SIG-M5 (cell line): ENCODE data around the gene ARMC7.

Source experiments
- DNase-seq: peaks from one replicate; lab custom pipeline; 2025; lab: John Stamatoyannopoulos, UW

ARMC7 gene

GRCh38 chr17:75078284-75079022 lies 31.3 kb upstream of the ARMC7 start:
- DNase-seq, result no peak

GRCh38 chr17:75079023-75079373 lies 30.8 kb upstream of the ARMC7 start:
- DNase-seq, result no peak

GRCh38 chr17:75081611-75082540 lies 27.9 kb upstream of the ARMC7 start:
- no peak for DNase-seq

- DNase-seq, result no peak
Observed at GRCh38 chr17:75082683-75083082, 27.1 kb upstream of the ARMC7 start.

GRCh38 chr17:75084039-75084660 lies 25.6 kb upstream of the ARMC7 start:
- DNase-seq, result no peak

- no peak for DNase-seq
Observed at GRCh38 chr17:75086496-75087181, 23.1 kb upstream of the ARMC7 start.

- no peak for DNase-seq
Observed at GRCh38 chr17:75087182-75087557, 22.6 kb upstream of the ARMC7 start.

- no peak for DNase-seq
Observed at GRCh38 chr17:75087558-75088453, 22.0 kb upstream of the ARMC7 start, which contains the start of gene SLC16A5. SLC16A5 (plus strand) TSS chr17:75087954; CDS start chr17:75093637, 5,683 bp downstream.

- no peak for DNase-seq
Observed at GRCh38 chr17:75088465-75089417, 21.0 kb upstream of the ARMC7 start.

GRCh38 chr17:75090871-75091854 lies 18.6 kb upstream of the ARMC7 start:
- no peak for DNase-seq

GRCh38 chr17:75091855-75092327 lies 17.9 kb upstream of the ARMC7 start:
- DNase-seq, result no peak

- no peak for DNase-seq
Observed at GRCh38 chr17:75093548-75094158, 16.1 kb upstream of the ARMC7 start.

GRCh38 chr17:75094871-75095399 lies 14.8 kb upstream of the ARMC7 start:
- DNase-seq, result no peak

GRCh38 chr17:75096082-75096625 lies 13.6 kb upstream of the ARMC7 start:
- no peak for DNase-seq

GRCh38 chr17:75097865-75098264 lies 11.9 kb upstream of the ARMC7 start:
- DNase-seq, result no peak

- DNase-seq, result no peak
Observed at GRCh38 chr17:75098861-75099260, 10.9 kb upstream of the ARMC7 start.

GRCh38 chr17:75099881-75100595 lies 9.7 kb upstream of the ARMC7 start:
- no peak for DNase-seq
